SK-N-SH treated with all-trans-retinoic acid at 6 μM for 48 hours (cell line): ENCODE results near the gene SLC35G2.
"Not testable (repeated sequence)": the region's sequence is repeated elsewhere in the genome, so short reads cannot be mapped to it uniquely, and the experiment has no call there.

Experiments
- ATAC-seq: fragments of 200-7000 bp; cut with Tn5 transposase; 3 replicates; pipeline ENCODE4 v1.9.1; 2020; ENCODE audit warnings: mild to moderate bottlenecking, moderate library complexity
- ARNTL ChIP-seq: fragments of 450-650 bp; formaldehyde crosslinking; IDR thresholded peaks from 2 replicates; pipeline ENCODE4 v1.5.0; 2020; ENCODE audit warnings: low read depth, mild to moderate bottlenecking, moderate library complexity, borderline replicate concordance
- BACH2 ChIP-seq: fragments of 250-450 bp; sonication (Bioruptor Pico); IDR thresholded peaks from 2 replicates; pipeline ENCODE4 v1.9.0; 2021; ENCODE audit warnings: mild to moderate bottlenecking, borderline replicate concordance
- CREB5 ChIP-seq: fragments of 250-450 bp; sonication (Bioruptor Pico); IDR thresholded peaks from 2 replicates; pipeline ENCODE4 v1.5.1; 2020; ENCODE audit warnings: low read depth, mild to moderate bottlenecking, moderate library complexity
- CSDC2 ChIP-seq: fragments of 250-450 bp; sonication (Bioruptor Pico); IDR thresholded peaks from 2 replicates; pipeline ENCODE4 v1.5.0; 2020; ENCODE audit warnings: mild to moderate bottlenecking, moderate library complexity
- ESRRG ChIP-seq: fragments of 250-450 bp; sonication (Bioruptor Pico); IDR thresholded peaks from 2 replicates; pipeline ENCODE4 v1.6.1; 2021; ENCODE audit warnings: mild to moderate bottlenecking
- GLIS3 ChIP-seq: fragments of 250-450 bp; sonication (Bioruptor Pico); IDR thresholded peaks from 2 replicates; pipeline ENCODE4 v1.5.0; 2020; ENCODE audit warnings: mild to moderate bottlenecking, moderate library complexity
- ISL1 ChIP-seq: fragments of 250-450 bp; sonication (Bioruptor Pico); IDR thresholded peaks from 2 replicates; pipeline ENCODE4 v2.1.2; 2022; ENCODE audit warnings: mild to moderate bottlenecking, moderate library complexity
- OSR1 ChIP-seq: fragments of 250-450 bp; sonication (Bioruptor Pico); IDR thresholded peaks from 2 replicates; pipeline ENCODE4 v1.8.0; 2022; ENCODE audit warnings: moderate library complexity, mild to moderate bottlenecking, inconsistent platforms
- PATZ1 ChIP-seq: fragments of 250-450 bp; sonication (Bioruptor Pico); IDR thresholded peaks from 2 replicates; pipeline ENCODE4 v1.8.0; 2020; ENCODE audit warnings: mild to moderate bottlenecking, moderate library complexity, borderline replicate concordance
- PPARA ChIP-seq: fragments of 250-450 bp; sonication (Bioruptor Pico); IDR thresholded peaks from 2 replicates; pipeline ENCODE4 v1.5.0; 2020; ENCODE audit warnings: mild to moderate bottlenecking, borderline replicate concordance
- RARB ChIP-seq: fragments of 250-450 bp; sonication (Bioruptor Pico); IDR thresholded peaks from 2 replicates; pipeline ENCODE4 v1.8.0; 2021; ENCODE audit warnings: mild to moderate bottlenecking, moderate library complexity
- SNAI2 ChIP-seq: fragments of 250-450 bp; sonication (Bioruptor Pico); IDR thresholded peaks from 2 replicates; pipeline ENCODE4 v1.5.0; 2020; ENCODE audit warnings: mild to moderate bottlenecking, moderate library complexity
- TCF4 ChIP-seq: fragments of 250-450 bp; sonication (Bioruptor Pico); IDR thresholded peaks from 2 replicates; pipeline ENCODE4 v1.8.0; 2021; ENCODE audit warnings: mild to moderate bottlenecking, moderate library complexity, borderline replicate concordance
- TOX ChIP-seq: fragments of 250-450 bp; sonication (Bioruptor Pico); IDR thresholded peaks from 2 replicates; pipeline ENCODE4 v1.8.0; 2021; ENCODE audit warnings: mild to moderate bottlenecking, moderate library complexity, borderline replicate concordance
- ZC3H10 ChIP-seq: fragments of 250-450 bp; sonication (Bioruptor Pico); IDR thresholded peaks from 2 replicates; pipeline ENCODE4 v1.5.1; 2021; ENCODE audit warnings: mild to moderate bottlenecking, moderate library complexity
- ZFP3 ChIP-seq: fragments of 250-450 bp; sonication (Bioruptor Pico); IDR thresholded peaks from 2 replicates; pipeline ENCODE4 v1.5.0; 2020; ENCODE audit warnings: mild to moderate bottlenecking, moderate library complexity
- ZFP30 ChIP-seq: fragments of 450-650 bp; formaldehyde crosslinking; IDR thresholded peaks from 2 replicates; pipeline ENCODE4 v1.5.0; 2022; ENCODE audit warnings: mild to moderate bottlenecking, moderate library complexity
- ZNF565 ChIP-seq: fragments of 450-650 bp; formaldehyde crosslinking; conservative IDR thresholded peaks from 2 replicates; pipeline ENCODE4 v1.5.0; 2020; ENCODE audit warnings: low read depth, mild to moderate bottlenecking, moderate library complexity
- ZNF70 ChIP-seq: fragments of 450-650 bp; formaldehyde crosslinking; IDR thresholded peaks from 2 replicates; pipeline ENCODE4 v1.5.0; 2020; ENCODE audit warnings: mild to moderate bottlenecking, moderate library complexity
- ZNF8 ChIP-seq: fragments of 450-650 bp; formaldehyde crosslinking; IDR thresholded peaks from 2 replicates; pipeline ENCODE4 v1.5.0; 2020; ENCODE audit warnings: mild to moderate bottlenecking, moderate library complexity
- TF ChIP-seq, protein P1 (sequence below): fragments of 250-450 bp; sonication (Bioruptor Pico); IDR thresholded peaks from 2 replicates; pipeline ENCODE4 v1.8.0; 2021; ENCODE audit warnings: low read depth, mild to moderate bottlenecking, moderate library complexity, borderline replicate concordance
- TF ChIP-seq, protein P2 (sequence below): fragments of 250-450 bp; sonication (Bioruptor Pico); IDR thresholded peaks from 2 replicates; pipeline ENCODE4 v1.5.0; 2020; ENCODE audit warnings: mild to moderate bottlenecking, moderate library complexity

Gene SLC35G2

DNA sequence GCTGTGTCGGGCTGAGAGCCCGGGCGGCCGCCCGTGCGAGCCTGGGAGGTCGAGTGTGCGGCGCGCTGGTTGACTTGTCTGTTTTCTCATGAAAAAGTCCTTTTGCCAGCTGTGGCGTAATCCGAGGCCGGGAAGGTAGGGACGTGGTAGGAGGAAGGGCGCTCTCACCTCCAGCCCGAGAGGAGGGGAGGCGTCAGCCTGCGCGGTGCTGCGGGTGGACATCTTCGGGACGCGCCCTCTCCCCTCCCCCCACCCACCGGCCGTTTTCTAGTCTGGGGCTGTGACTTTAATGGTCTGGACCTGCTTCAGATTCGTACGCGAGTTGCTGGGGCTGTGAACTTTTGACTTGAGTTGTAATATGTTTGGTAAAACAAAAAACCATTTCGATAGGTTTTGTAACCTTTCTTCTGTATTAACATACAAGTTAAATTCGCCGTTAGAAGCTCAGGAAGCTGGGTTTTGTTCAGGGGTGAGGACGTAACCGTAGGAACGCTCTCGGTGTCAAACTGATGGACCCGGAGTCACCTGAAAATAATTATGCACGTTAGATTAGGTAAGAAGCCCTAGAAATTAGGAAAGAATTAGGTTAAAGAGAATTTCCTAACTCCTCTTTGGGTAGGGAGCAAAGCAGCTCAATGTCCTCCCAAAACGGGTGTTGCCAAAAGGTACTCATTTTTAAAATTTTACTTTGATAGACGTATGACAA is 43.8 kb downstream of the SLC35G2 start:
- TF ChIP-seq GLIS3 (CRISPR knock-in tag): no peak
- no peak for TF ChIP-seq RARB (CRISPR knock-in tag)
- no peak for TF ChIP-seq PPARA
- no peak for TF ChIP-seq ZFP30 (CRISPR knock-in tag)
- TF ChIP-seq ESRRG (CRISPR knock-in tag): no peak
- TF ChIP-seq TCF4 (CRISPR knock-in tag): no peak
- TF ChIP-seq, protein P1, sequence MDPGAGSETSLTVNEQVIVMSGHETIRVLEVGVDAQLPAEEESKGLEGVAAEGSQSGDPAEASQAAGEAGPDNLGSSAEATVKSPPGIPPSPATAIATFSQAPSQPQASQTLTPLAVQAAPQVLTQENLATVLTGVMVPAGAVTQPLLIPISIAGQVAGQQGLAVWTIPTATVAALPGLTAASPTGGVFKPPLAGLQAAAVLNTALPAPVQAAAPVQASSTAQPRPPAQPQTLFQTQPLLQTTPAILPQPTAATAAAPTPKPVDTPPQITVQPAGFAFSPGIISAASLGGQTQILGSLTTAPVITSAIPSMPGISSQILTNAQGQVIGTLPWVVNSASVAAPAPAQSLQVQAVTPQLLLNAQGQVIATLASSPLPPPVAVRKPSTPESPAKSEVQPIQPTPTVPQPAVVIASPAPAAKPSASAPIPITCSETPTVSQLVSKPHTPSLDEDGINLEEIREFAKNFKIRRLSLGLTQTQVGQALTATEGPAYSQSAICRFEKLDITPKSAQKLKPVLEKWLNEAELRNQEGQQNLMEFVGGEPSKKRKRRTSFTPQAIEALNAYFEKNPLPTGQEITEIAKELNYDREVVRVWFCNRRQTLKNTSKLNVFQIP (CRISPR knock-in tag): no peak
- no peak for TF ChIP-seq BACH2
- TF ChIP-seq CREB5 (CRISPR knock-in tag): no peak
- TF ChIP-seq ZFP3: no peak
- TF ChIP-seq ISL1 (CRISPR knock-in tag): no peak
- no peak for TF ChIP-seq ZC3H10 (CRISPR knock-in tag)
- no peak for TF ChIP-seq SNAI2 (CRISPR knock-in tag)
- no peak for TF ChIP-seq OSR1 (CRISPR knock-in tag)
- TF ChIP-seq ARNTL (CRISPR knock-in tag): no peak
- TF ChIP-seq ZNF8 (CRISPR knock-in tag): no peak
- no peak for TF ChIP-seq CSDC2 (CRISPR knock-in tag)
- no peak for TF ChIP-seq ZNF70 (CRISPR knock-in tag)
- TF ChIP-seq ZNF565 (CRISPR knock-in tag): no peak
- TF ChIP-seq, protein P2, sequence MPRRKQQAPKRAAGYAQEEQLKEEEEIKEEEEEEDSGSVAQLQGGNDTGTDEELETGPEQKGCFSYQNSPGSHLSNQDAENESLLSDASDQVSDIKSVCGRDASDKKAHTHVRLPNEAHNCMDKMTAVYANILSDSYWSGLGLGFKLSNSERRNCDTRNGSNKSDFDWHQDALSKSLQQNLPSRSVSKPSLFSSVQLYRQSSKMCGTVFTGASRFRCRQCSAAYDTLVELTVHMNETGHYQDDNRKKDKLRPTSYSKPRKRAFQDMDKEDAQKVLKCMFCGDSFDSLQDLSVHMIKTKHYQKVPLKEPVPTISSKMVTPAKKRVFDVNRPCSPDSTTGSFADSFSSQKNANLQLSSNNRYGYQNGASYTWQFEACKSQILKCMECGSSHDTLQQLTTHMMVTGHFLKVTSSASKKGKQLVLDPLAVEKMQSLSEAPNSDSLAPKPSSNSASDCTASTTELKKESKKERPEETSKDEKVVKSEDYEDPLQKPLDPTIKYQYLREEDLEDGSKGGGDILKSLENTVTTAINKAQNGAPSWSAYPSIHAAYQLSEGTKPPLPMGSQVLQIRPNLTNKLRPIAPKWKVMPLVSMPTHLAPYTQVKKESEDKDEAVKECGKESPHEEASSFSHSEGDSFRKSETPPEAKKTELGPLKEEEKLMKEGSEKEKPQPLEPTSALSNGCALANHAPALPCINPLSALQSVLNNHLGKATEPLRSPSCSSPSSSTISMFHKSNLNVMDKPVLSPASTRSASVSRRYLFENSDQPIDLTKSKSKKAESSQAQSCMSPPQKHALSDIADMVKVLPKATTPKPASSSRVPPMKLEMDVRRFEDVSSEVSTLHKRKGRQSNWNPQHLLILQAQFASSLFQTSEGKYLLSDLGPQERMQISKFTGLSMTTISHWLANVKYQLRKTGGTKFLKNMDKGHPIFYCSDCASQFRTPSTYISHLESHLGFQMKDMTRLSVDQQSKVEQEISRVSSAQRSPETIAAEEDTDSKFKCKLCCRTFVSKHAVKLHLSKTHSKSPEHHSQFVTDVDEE (CRISPR knock-in tag): no peak
- peak; percentile 48 for ATAC-seq

DNA sequence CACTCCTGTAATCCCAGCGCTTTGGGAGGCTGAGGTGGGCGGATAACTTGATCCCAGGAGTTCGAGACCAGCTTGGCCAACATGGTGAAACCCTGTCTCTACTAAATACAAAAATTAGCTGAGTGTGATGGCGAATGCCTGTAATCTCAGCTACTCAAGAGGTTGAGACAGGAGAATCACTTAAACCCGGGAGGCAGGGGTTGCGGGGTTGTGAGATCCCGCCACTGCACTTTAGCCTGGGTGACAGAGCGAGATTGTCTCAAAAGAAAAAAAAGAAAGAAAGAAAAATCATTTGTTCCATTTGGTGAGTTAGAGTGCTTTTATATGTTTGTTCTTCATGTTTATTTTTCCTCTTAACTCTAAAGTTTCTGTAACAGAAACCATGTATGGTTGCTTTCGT is 50.4 kb downstream of the SLC35G2 start:
- ATAC-seq: no peak
- TF ChIP-seq ESRRG (CRISPR knock-in tag) (no peak), ISL1 (CRISPR knock-in tag) (no peak), ZC3H10 (CRISPR knock-in tag) (no peak), ZFP3 (no peak), SNAI2 (CRISPR knock-in tag) (no peak), TCF4 (CRISPR knock-in tag) (no peak), TOX (CRISPR knock-in tag) (no peak), RARB (CRISPR knock-in tag) (no peak), ZNF8 (CRISPR knock-in tag) (no peak), BACH2 (no peak), PATZ1 (no peak), GLIS3 (CRISPR knock-in tag) (no peak), ARNTL (CRISPR knock-in tag) (no peak), ZFP30 (CRISPR knock-in tag) (no peak), ZNF565 (CRISPR knock-in tag) (no peak), OSR1 (CRISPR knock-in tag) (no peak), PPARA (no peak)
- TF ChIP-seq, protein P1 (CRISPR knock-in tag): no peak

GRCh38 chr3:136872258-136872657 is 53.3 kb downstream of the SLC35G2 start:
- not testable (repeated sequence) for ATAC-seq

- ATAC-seq: not testable (repeated sequence)
Measured at GRCh38 chr3:136879510-136879909, 60.6 kb downstream of the SLC35G2 start.
